Measurements from ENCODE around the gene LINGO1.

DNA sequence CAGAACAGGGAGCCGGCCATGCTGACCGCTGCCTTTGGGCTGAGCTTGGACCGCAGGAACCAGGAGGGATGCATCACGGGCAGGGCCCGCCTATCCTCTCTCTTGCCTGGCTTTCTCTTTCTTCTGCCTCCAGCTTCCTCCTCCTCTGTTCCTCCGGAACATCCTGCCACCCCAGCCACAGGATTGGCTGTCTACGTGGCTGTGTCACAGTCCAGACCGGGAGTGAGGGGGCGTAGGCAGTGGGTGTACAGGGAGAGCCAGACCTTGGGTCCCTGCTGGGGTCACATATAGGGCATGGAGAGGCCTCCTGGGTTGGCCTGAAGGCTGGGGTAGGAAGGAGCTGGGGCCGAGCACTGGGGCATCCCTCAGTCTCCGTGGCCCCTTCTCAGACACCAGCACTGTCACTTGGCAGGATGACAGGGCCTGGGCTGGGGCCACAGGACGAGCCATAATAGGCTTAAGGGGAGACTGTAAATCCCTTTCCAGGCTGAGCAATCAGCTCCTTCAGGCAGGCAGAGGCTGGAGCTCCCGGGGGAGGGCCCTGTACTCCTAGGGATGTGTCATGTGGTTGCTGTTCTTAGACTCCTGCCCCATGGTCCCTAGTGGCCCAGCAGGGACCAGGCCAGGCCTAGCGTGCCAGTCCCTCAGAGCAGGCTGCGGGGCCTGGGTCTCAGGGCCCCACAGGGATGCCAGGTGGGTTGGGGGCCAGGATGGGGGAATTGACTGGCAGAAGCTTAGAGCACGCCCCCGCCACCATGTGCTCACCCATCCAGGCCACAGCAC, 25.4 kb downstream of the LINGO1 start:
- TF ChIP-seq, protein P1, sequence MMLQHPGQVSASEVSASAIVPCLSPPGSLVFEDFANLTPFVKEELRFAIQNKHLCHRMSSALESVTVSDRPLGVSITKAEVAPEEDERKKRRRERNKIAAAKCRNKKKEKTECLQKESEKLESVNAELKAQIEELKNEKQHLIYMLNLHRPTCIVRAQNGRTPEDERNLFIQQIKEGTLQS (CRISPR knock-in tag; conservative IDR thresholded peaks at IDR 0.05): no peak
- TF ChIP-seq, protein P2, sequence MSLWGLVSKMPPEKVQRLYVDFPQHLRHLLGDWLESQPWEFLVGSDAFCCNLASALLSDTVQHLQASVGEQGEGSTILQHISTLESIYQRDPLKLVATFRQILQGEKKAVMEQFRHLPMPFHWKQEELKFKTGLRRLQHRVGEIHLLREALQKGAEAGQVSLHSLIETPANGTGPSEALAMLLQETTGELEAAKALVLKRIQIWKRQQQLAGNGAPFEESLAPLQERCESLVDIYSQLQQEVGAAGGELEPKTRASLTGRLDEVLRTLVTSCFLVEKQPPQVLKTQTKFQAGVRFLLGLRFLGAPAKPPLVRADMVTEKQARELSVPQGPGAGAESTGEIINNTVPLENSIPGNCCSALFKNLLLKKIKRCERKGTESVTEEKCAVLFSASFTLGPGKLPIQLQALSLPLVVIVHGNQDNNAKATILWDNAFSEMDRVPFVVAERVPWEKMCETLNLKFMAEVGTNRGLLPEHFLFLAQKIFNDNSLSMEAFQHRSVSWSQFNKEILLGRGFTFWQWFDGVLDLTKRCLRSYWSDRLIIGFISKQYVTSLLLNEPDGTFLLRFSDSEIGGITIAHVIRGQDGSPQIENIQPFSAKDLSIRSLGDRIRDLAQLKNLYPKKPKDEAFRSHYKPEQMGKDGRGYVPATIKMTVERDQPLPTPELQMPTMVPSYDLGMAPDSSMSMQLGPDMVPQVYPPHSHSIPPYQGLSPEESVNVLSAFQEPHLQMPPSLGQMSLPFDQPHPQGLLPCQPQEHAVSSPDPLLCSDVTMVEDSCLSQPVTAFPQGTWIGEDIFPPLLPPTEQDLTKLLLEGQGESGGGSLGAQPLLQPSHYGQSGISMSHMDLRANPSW (CRISPR knock-in tag; conservative IDR thresholded peaks at IDR 0.05; ENCODE audit: low read depth): no peak
- TF ChIP-seq, protein P3, sequence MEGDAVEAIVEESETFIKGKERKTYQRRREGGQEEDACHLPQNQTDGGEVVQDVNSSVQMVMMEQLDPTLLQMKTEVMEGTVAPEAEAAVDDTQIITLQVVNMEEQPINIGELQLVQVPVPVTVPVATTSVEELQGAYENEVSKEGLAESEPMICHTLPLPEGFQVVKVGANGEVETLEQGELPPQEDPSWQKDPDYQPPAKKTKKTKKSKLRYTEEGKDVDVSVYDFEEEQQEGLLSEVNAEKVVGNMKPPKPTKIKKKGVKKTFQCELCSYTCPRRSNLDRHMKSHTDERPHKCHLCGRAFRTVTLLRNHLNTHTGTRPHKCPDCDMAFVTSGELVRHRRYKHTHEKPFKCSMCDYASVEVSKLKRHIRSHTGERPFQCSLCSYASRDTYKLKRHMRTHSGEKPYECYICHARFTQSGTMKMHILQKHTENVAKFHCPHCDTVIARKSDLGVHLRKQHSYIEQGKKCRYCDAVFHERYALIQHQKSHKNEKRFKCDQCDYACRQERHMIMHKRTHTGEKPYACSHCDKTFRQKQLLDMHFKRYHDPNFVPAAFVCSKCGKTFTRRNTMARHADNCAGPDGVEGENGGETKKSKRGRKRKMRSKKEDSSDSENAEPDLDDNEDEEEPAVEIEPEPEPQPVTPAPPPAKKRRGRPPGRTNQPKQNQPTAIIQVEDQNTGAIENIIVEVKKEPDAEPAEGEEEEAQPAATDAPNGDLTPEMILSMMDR (IDR thresholded peaks at IDR 0.05): no peak

All from WTC11 (cell line).